Measurements from ENCODE around the gene ASB10.

ASB10 gene

DNA sequence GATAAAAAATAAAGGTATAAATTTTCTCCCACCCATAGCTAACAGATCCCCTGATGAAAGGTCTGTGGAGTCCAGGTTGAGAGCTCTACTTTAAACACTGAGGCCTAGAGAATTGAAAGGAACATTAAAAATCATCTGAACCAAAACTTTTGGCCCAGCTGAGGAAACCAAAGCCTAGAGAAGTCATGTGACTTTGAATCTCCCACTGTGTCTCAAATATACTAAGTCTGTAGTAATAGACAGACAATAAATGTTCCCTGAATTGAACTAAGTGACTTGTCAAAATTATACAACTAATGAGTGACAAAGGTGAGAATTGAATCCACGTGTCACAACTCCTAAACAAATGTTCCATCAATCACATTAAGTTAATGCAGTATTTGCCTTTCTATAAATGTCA, 25.3 kb downstream of the ASB10 start:
- no peak for DNase-seq

DNA sequence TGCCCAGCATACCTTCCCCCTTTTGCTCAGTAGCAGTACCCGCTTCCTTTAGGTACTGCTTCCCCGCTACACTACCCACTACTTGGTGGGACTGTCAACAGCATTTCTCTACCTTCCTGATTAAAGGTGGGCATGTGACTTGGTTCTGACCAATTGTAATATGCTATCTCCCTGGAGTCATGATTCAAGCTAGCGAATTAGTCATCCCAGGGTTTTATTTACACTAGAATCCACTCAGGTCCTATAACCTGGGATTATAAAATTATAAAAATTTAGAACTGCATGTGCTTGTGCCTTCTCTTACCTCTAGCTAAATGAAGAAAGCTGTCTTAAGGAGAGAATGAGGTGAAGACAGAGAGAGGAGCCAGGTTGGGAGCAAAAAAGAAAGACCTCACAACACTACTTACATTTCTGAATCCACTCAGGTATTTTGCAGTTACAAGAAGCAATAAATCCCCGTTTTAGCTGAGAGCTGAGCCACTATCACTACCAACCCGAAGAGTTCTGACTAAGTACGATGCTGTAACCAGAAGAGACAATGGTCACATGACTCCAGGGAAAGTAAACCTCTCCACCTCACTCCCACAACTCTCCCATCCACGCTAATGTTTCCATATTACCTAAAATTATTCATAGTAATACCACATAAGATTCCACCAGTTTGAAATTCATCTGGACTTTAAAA, 29.3 kb downstream of the ASB10 start:
- DNase-seq = no peak

DNA sequence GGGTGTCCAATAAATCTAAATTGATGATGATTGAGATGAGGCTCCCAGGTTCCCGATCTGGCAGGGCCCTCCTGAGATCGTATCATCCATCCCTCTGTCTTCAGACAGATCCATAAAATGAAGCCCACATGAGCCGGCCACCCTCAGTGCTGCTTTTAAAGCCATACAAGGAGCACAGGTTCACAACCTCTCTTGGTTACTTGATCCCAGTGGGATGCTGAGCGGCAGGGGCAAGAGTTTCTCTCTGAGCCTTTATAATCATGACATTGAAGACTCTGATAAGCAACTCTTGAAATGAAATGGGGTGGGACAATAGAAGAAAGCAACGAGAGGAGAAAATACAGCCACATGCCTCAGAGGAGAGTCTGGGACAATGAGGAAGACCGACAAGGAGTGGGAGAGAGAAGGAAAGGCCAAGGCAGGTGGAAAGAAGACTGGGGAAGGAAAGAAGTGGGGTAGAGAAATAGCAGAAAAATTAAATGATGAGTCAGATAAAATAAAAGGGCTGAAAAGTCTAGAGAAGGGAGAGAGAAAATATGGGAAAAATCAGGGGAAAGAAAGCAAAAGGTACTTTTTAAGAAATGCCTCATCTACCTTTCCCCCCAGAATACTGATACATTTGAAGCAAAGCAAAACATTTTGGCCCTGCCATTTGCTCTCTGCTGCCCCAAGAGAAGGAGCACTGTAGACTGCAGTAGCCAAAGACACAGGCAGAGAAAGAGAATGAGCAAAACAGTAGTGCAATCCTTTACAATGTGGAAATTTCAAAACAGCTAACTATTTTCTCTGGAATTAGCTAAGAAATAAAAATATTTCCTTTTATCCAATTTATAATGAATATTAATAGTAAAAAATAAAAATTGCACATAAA, 34.2 kb downstream of the ASB10 start:
- peak in 1 of 2 experiments; percentile 7 for DNase-seq

DNA sequence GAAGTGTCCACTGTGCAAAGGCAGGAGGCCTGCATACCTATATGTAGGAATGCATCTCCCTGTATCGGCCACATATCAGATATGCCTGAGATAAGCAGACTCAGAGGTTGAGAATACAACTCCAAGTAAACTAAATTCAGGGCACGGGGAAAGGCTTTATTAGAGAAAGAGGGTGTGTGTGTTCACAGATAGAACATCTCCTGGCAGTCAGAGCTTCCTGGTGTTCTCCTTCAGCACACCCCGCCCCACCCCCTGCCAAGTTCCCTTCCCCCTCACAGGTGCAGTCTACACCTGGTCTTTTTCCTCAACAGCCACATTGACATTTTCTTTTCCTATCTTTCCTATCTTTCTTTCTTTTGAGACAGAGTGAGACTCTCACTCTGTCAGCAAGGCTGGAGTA, 36.7 kb downstream of the ASB10 start:
- no peak for DNase-seq

DNA sequence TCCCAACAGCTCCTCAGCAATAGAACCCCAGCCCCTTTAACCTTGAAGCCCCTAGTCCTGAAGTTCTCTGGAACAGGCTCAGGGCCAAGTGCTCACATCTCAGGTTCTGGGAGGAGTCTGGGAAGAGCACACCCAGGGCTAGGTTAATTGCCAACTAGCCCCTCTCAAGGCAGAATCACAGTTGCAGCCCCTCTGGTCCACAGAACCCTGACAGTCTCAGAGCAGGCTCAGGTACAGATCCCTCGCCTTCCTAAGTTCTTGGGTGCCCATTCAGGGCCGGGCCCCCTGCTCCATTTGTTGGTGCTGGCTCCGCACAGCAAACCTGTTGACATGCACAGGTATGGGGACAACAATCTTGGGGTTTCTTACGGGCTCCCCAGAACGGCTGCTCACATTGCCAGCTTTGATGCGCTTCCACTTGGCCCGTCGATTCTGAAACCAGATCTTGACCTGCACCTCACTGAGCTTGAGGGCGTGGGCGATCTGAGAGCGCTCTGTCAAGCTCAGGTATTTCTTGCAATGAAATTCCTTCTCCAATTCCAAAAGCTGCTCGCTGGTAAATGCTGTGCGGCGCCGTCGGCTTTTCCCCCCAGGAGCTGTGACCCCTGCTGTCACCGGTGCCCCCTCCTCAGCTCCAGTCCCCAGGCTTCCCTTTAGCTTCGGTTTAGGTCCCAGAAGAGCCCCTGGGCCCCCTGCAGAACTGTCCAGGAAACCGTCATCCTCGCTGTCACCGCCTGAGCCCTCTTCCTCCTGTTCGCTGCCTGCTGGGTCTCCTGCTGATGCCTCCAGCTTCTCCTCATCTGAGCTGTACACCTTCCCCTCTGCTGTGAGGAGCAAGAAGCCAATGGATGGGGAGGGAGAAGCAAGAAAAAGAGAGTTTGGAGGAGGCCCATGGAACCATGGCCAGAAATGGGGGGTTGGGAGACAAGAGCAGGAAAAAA, 38.5 kb downstream of the ASB10 start:
- DNase-seq = peak in 1 of 2 experiments; percentile 11

DNA sequence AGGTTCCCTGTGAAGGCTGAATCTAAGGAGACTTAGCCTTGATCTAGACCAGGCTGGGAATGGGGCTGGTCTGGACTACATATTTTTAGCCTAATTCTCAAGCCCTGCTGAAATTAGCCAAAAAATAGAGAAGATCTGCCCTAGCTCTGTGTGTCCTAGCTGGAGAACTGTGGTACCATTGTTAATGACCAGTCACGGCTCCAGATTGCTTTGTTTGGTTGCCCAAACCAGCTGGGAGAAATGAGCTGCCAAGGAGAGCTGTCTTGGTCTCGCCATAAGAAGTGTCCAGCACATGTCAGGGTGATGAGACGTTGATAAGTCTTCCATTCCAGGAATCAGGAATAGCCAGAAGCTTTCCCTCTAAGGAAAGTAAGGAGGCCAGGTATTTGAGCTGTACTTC, 40.3 kb downstream of the ASB10 start:
- no peak for DNase-seq

GRCh38 chr7:151144387-151144786, 42.7 kb downstream of the ASB10 start:
- no peak for DNase-seq

DNA sequence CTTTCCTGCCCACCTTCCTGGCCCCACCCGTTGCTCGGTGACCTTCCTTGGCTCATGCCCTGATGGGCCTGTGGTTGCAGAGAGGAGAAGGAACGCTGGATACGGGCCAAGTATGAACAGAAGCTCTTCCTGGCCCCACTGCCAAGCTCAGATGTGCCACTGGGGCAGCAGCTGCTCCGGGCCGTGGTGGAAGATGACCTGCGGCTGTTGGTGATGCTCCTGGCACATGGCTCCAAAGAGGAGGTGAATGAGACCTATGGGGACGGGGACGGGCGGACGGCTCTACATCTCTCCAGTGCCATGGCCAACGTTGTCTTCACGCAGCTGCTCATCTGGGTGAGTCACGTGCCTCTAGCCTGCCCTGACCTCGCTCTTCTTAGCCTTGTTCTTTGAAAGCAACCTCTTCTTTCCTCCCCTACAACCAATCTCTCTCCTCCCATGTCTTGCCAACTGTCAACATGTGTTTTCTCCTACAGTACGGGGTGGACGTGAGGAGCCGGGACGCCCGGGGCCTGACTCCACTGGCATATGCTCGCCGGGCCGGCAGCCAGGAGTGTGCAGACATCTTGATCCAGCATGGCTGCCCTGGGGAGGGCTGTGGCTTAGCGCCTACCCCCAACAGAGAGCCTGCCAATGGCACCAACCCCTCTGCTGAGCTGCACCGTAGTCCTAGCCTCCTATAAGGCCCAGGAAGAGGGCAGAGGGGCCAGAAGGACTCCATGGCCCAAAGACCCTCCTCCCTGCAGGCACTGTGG, 43.6 kb downstream of the ASB10 start:
- DNase-seq = no peak

DNA sequence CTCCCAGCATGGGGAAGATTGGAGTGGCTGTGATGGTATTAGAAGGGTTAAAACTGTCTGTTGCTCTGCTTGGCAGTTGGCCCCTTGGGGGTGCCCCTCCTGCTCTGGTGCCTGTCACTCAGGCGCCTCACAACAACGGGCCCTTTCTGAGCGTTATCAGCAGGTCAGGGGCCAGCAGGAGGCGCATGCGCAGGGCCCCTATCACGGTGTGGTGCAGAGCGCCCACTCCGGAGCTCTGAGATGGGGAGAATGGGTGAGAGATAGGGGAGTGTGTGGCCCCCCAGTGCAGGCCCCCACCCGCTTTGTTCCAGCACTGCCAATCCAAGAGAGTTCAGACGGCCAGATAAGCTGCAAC, 44.4 kb downstream of the ASB10 start:
- no peak for DNase-seq

DNA sequence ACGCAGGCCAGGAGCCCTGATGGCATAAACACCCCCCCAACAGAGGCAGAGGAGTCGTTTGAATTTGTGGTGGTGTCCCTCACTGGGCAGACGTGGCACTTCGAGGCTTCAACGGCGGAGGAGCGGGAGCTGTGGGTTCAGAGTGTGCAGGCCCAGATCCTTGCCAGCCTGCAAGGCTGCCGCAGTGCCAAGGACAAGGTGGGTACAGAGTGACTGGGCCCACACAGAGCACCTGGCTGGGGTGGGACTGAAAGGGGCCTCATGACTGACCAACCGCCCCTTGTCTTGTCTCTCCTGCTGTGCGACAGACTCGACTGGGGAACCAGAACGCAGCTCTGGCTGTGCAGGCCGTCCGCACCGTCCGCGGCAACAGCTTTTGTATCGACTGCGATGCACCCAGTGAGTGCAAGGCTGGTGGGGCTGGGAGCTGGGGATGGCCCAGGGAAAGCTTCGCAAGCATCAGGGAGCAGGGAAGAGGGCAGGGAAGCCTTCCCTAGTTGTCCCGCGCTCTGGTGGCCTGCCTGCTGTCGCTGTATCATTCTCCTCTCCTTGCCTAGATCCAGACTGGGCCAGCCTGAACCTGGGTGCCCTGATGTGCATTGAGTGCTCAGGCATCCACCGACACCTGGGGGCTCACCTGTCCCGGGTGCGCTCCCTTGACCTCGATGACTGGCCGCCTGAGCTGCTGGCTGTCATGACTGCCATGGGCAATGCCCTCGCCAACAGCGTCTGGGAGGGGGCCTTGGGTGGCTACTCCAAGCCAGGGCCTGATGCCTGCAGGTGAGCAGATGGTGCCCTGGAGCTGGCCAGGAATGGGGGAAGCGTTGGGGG, 45.0 kb downstream of the ASB10 start:
- DNase-seq = no peak

GRCh38 chr7:151141311-151141854, 45.7 kb downstream of the ASB10 start:
- DNase-seq = no peak

DNA sequence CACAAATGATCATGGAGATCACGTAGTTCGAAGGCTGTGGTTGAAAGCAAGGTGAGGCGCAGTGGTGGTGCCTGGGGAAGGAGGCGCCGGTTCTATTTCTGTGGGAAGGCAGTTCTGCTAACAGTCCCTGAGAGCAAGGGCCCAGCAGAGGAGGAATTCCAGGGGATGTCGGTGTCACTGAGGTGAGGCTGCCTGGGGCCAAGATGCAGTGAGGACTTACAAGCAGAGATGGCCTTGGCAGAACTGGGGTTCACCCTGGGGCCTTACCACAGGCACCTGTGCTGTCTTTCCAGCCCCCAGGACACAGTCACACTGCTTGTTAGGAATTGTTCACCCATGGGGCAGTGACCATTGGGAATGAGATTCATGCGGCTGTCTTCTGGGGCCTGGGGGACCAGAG, 46.2 kb downstream of the ASB10 start:
- no peak for DNase-seq

GRCh38 chr7:151139791-151140190, 47.3 kb downstream of the ASB10 start:
- DNase-seq = no peak

DNA sequence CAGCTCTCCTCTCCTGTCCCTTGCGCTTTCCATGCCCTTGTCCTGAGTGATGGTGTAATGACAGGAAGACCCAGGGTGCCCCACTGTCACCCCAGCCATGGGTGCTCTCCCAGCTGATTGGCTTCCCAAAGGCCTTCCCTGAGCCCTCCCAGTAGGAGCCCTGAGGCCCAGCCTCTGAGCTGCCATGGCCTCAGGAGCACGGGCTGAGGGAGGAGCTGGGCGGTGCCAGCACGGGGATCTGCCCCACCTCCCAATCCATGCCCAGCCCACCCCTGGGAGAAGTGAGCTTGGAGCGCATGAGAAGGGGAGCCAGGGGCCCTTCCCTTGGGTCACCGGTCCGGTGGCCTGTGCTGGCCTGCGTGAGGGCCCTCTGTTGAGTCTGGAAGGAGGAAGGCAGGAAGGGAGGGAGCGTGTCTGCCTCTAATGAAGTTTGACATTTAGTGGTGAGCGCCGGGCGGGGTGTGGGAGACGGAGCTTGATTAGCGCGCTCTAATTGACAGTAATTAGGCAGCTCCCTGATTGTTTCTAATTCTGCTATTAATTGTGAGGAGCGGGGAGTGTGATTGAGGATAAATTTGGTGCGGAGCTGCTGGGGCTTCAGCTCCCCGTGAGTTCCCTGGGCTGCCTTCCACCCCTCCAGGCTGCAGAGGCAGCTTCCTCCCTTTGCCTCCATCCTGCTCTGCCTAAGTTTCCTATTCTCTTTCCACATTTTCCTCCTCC, 47.8 kb downstream of the ASB10 start:
- DNase-seq = no peak

- DNase-seq = no peak
Observed at GRCh38 chr7:151138153-151138851, 48.7 kb downstream of the ASB10 start.

DNA sequence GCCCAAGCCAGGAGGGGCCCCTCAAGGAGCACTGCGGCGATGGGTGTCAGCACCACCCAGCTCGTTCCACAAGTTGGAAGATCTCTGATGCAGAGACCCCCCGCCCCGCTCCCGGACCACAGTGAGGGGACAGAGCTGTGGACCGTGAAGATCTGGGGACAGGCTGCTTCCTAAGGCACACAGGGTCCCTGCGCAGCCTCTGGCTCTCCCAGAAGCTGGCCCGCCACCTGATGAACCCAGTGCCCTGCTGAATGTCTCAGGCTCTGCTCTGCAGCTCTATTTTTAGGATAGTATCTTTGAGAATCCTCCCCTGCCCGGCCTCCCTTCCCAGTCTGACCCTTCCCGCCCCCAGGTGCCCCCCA, 49.3 kb downstream of the ASB10 start:
- no peak for DNase-seq

DNA sequence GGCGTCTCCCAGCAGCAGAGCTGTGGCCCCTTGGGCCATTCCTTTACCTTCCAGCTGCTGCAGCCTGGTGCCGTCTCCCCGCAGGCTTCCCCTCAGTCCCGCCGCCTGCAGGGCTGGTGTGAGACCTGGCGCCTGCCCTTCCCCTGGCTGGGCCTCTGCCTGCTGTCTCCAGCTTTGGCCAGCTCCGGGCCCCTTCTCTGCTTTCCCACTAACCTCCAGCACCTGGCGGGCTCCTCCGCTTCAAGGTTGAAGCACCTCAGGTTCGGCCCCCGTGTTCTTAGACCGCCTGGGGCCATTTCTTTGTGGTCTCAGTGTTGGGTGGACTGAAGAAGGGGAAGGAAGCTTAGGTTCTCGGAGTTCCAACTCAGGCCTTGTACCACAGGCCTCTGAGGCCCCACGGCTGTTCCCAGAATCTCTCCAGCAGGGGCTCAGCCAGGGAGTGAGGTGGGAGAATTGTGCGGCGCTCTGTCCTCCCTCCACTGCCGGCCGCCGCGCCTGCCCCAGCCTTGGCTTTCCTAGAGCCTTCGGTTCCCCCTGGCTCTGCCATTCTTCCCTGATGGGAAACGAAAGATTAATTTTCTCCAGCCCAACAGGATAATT, 49.9 kb downstream of the ASB10 start:
- DNase-seq = no peak

DNA sequence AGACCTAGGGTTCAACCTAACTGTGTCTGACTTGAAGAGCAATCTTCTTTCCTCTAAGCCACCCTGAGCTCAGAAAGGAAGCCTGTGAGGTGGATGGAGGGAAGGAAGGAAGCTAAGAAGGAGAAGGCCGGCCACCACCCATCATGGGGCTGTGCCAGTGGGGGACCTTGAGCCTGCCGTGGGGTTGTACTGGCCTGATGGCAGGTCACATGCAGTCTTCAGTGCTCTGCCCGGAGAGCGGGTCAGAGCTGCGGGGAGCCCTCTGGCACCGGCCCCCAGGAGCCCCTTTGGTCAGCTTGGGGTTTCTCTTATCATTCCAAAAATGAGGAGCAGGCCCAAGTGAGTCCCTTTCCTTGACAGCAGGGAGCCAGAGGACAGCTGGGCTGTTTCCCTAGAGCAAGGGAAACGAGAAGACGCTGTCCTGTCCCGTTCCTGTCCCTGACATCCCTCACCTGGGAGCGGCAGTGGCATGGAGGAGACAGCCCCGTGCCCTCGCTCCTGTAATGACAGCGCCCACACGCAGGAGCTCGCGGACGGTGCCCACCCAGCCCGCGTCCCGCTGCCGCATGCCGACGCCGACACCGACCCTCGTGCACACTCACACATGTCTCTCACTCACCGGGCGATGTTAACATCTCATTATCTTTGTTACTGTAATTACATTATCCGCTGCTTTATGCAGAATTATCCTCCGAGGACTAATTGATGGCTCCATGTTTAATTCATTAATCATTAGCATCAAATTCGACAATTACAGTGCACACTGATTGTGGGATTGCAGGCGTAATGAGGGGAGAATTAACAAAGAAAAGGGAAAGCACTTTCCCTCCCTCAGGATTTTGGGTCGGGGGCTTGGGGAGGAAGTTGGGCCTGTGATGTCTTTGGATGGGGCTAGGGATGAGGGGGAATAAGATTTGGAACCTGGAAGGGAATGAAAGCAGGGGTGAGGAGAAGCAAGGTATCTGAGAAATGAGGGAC, 50.9 kb downstream of the ASB10 start:
- no peak for DNase-seq

DNA sequence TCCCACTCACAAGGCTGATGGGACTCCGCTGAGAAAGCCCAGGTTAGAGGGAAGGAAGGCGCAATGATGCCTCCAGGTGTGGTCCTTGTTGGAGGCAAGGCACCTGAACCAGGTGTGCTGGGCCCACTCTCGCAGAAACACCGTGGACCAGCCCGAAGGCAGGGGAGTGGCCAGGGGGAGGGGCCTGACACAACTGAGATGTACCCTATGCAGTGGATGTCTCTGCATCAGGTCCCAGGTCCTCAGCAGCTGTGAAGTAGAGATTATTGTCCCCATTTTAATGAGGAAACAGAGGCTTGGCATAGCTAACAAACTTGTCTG, 51.6 kb downstream of the ASB10 start:
- no peak for DNase-seq

Data from activated T-cell treated with anti-CD3 and anti-CD28 coated beads, Interleukin-2, amount 50 U/mL, for 48 hours (primary cell).